HG03025 (cell line): ENCODE measurements around the gene FCRL5.
"Not testable (repeated sequence)": the region's sequence is repeated elsewhere in the genome, so short reads cannot be mapped to it uniquely, and the experiment has no call there.

ENCODE experiments used
- ATAC-seq: cut with Tn5 transposase; IDR thresholded peaks from one replicate; pipeline ENCODE4 v1.9.1; 2021; ENCODE audit warnings: mild to moderate bottlenecking, moderate library complexity; ENCODE audit not compliant: unreplicated experiment, low FRiP score

Gene FCRL5

GRCh38 chr1:157490467-157491165 is 61.7 kb downstream of the FCRL5 start:
- no peak for ATAC-seq

DNA sequence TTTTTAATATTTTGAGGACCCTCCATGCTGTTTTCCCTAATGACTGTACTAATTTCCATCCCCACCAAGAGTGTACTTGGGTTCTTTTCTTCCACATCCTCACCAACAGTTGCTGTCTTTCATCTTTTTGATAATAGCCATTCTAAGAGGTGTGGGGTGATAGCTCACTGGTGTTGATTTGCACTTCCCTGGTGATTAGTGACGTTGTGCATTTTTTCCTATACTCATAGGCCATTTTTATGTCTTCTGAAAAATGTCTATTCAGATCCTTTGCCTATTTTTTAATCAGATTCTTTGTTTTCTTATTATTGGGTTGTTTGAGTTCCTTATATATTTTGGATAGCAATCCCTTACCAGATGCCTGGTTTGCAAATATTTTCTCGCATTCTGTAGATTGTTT is 64.2 kb downstream of the FCRL5 start:
- ATAC-seq, result no peak

DNA sequence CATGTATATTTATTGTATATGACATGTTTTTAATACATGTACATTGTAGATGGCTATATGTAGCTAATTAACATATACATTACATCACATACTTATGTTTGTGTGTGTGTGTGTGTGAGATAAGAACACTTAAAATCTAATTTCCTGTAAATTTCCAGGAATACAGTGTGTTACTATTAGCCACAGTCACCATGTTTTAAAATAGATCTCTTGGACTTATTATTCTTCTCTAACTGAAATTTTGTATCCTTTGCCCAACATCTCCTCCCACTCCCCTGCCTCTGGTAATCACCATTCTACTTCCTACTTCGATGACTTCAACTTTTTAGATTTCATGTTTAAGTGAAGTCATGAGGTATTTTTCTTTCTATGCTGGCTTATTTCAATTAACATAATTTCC is 64.8 kb downstream of the FCRL5 start:
- no peak for ATAC-seq

- ATAC-seq, result no peak
Measured at GRCh38 chr1:157487096-157487495, 65.2 kb downstream of the FCRL5 start.

- ATAC-seq, result not testable (repeated sequence)
Measured at GRCh38 chr1:157486400-157486799, 65.9 kb downstream of the FCRL5 start.

- ATAC-seq, result no peak
Measured at GRCh38 chr1:157485793-157486192, 66.5 kb downstream of the FCRL5 start.

GRCh38 chr1:157484573-157484972 is 67.7 kb downstream of the FCRL5 start:
- no peak for ATAC-seq

GRCh38 chr1:157483635-157484034 is 68.7 kb downstream of the FCRL5 start:
- ATAC-seq, result no peak

DNA sequence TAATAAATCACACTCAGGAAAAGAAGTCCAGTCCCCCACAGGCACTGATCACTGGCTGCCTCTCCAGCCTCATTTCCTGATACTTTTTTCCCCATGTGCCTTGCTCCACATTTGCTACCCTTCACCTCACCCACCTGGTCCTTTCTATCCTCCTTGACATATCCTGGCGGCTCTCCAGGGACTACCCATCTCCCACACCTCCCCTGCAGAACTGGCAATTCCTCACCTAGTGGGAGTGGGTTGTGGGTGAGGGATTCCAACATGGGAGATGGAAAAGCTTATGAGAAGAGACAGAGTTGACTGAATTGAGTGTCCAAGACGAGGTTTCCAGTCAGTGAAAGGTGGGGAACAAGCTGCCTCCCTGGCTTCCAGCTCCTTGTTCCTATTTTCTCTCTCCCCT is 69.6 kb downstream of the FCRL5 start:
- no peak for ATAC-seq

DNA sequence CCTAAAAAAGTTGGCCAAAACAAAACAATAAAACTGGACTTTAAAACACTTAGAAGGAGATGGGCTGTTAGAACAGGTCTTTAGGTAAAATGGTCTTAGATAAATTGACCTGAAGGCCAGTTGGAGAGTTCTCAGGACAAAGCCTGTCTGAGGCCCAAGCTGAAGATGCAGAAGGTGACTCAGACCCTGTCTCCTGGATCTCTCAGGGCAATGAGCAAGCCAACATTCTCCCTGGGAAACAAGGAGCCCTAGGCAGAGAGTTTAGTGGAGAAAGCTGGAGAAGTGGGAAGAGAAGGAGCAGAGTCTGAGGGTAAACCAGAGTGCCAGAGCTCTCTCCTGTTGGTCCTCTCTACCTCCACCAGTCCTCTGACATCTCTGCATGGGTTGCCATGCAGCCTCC is 70.1 kb downstream of the FCRL5 start:
- no peak for ATAC-seq

GRCh38 chr1:157478030-157478429 is 74.3 kb downstream of the FCRL5 start:
- ATAC-seq, result no peak

DNA sequence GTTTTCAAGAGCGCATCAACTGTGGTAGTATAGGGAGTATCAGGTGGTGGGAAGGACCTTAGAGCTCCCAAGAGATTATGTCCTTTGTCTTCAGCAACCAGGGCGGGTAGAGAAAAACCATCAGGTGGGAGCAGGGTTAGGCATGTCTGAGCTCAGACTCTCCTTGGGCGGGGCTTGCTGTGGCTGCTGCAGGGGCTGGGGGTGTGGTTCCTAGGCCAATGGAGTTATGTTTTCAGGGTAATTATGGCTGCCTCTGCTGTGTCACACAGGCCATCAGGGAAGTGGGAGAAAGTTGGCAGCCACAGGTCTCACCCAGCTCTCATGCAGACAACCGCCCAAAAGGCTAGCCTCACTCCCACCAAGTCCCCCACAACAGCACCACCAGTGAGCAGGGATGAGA is 74.9 kb downstream of the FCRL5 start:
- ATAC-seq, result no peak

DNA sequence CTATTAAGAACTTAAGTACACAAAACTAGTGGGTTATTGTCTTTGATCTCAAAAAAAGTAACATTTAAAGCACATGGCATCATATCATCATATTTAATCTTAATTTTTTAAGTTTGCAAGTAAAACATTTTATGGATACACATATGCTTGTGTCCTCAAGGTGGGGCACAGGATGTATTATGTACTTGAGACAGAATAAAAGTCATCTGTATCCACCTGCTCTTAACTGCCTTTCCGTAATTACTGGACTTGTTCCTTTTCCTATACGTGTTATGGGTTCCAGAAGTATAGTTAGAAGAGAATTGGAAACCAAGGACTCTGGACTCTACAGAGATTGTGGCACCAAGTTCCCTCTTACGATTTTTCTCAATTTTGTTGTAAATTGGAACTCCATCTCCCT is 79.4 kb downstream of the FCRL5 start:
- no peak for ATAC-seq

DNA sequence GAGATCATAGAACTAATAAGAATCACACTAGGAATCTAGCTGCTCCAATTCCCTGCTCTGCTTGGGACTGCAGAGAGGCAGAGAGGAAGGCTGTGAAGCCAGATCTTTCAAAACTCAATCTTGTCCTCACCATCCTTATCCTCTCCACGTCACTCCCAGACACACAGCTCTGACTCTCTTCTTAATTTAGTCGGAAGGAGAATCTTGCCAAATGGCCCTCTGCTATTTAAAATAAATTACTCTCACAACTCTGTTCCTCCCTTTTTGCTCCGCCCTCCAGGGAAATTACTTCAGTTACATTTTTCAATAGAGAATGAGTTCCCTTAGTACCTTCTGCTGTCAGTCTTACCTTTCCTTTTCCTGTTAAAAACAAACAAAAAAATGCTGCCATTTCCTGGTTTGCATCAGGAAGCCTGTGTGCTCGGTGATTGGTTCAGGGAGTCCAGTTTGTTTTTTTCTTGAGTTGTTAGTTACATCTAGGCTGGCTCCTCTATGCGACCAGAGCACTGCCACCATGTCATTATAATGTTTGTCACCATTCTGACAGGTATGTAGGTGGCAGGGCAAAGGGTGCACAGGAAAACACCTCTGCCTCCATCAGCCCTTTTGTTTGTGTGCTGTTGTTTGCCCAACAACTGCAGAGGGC is 80.1 kb downstream of the FCRL5 start:
- ATAC-seq, result no peak

- ATAC-seq, result no peak
Measured at GRCh38 chr1:157471531-157471930, 80.8 kb downstream of the FCRL5 start.

DNA sequence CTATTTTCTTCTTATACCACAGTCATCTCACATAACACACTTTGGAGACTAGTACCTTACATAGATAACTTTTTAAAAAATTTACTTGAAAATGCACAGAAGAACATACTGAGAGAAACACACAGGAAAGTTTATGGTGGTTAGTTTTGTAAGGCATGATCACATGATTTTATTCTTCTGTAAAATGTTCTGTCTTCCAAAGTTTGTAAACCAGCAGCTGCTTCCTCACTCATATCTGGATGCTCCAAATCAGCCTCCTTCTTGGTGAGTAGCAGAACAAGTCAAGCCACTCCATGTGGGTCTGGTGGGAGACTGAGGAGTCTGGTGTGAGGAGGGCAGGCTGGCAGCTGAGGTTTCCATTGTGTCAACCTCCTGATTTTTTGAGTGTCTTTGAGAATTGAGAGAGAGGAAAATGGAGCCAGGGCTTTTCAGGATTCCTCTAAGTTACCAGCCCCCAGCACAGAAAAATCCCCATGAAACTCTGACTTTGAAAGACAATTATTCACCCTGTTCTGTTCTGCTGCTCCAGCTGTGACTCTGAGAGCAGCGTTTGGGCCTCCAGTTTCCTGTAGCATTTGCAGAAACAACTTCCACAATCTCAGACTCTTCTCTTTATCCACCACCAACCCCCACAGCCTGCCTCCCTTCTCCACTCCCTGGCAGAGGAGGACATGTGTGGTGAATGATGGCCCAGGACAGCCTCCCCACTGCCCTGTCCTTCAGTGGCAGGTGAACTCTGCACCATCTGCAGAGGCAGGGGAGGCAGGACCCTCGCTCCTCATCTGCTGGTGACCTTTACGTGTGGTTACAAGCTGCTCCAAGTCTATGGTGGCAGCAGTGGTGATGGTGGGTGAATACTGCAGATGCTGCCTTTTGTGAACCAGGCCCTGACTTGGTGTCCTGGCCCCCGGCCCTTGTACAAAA is 82.3 kb downstream of the FCRL5 start:
- no peak for ATAC-seq

DNA sequence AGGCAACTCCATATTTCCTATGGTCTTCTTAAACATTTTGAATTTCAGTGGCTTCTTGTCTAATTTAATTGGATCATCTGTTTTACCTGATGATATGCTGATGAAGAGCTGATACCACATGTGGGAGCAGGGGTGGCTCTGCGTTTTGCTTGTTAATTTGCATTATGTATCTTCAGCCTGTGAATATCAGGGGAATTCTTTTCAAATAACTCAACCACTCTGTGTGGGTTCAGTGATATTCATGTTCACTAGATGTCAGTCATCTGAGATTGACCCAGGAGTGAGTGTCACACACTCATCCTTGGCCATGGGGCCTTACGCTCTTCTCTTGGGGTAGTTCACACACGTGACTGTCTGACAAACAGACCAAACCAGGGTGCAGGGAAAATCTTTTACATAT is 83.0 kb downstream of the FCRL5 start:
- ATAC-seq, result no peak

DNA sequence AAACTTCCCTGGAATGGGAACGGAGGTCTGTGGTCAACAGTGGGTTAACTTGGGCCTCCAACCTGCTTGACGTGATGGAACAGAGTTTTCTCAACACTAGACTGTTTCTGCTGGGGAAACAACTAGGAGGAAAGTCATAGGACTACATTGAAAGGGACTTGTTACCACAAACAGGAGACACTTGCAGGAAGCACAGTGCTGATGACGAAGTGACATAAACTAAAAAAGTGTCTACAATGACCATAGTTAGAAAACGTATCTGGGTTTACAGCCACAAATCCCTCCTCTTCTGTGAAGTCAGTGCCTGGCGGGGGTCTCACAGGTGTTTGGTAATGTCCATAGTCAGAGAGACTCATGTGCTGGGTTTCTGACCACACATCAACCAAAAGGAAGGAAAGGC is 86.3 kb downstream of the FCRL5 start:
- no peak for ATAC-seq
